ENCODE results near the gene PITX3. TPM values are rescaled to one million over a fixed set of nuclear protein-coding genes. Genes with fewer than 3 reads are reported as not detected.
"Not testable (repeated sequence)": the region's sequence is repeated elsewhere in the genome, so short reads cannot be mapped to it uniquely, and the experiment has no call there.

PITX3 gene
- total and polyA plus RNA-seq, 4 donors, result 0.14 to 1.6 (median 0.22) TPM; not detected in 1

GRCh38 chr10:102191956-102192355, 49.4 kb downstream of the PITX3 start:
- Histone ChIP-seq H3K36me3 (ENCODE audit: control insufficient read depth, insufficient read depth, low read length) (no peaks in the 10 kb centered on the region), H3K4me3 (ENCODE audit: low read depth, low read length) (no peak overlapping the region), H3K27me3 (ENCODE audit: control insufficient read depth, insufficient read depth, low read length) (no peaks in the 10 kb centered on the region), H3K9me3 (ENCODE audit: control insufficient read depth, insufficient read depth, low read length) (no peaks in the 10 kb centered on the region), H3K27ac (ENCODE audit: low read depth, low read length) (no peak overlapping the region), H3K4me1 (ENCODE audit: control insufficient read depth, insufficient read depth, low read length) (no peaks in the 10 kb centered on the region)
- no peak for DNase-seq (ENCODE audit: low read depth in 4 of 6, low spot score in 6 of 6)
- 100% methylated on average over 5 of the region's 7 CpGs for WGBS (ENCODE audit: insufficient coverage)

- H3K4me3 ChIP-seq (ENCODE audit: low read depth, low read length), result not testable (repeated sequence)
- 91% methylated on average over 5 of the region's 7 CpGs for WGBS (ENCODE audit: insufficient coverage)
Measured at GRCh38 chr10:102188941-102189898, 52.1 kb downstream of the PITX3 start.

DNA sequence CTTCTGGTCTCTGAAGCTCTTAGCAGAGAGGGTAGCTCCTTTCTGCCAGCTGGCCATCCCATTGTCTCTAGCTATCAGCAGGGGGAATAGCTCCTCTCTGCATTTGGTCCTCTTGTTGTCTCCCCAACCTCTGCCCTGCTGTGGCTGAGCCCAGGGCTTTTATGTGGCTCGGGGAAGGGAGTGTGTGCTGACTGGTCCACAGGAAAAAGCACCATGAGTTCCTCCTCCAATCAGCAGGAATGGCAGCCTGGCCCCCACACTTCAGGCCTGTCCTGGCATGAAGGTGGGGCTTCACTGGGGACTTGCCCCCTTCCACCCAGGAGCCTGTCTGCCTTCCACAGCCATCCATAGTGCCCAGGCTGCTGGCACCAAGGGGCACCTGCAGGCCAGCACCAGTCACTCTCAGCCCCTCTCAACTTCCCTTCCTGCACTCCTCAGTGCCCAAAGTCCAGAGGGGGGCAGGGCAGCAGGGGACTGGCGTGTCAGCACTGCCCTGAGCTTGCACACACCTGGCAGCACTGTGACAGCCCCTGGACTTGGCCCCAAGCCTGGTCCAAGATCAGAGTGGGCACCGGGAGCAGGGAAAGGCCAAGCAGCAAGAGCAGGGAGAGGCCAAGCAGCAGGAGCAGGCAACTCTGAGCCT, 52.9 kb downstream of the PITX3 start:
- 66% methylated on average over 3 of the region's 3 CpGs for WGBS (ENCODE audit: insufficient coverage)
- Histone ChIP-seq H3K27me3 (ENCODE audit: control insufficient read depth, insufficient read depth, low read length) (no peaks in the 10 kb centered on the region), H3K27ac (ENCODE audit: low read depth, low read length) (no peak overlapping the region), H3K36me3 (ENCODE audit: control insufficient read depth, insufficient read depth, low read length) (no peaks in the 10 kb centered on the region), H3K9me3 (ENCODE audit: control insufficient read depth, insufficient read depth, low read length) (no peaks in the 10 kb centered on the region), H3K4me3 (ENCODE audit: low read depth, low read length) (no peak overlapping the region), H3K4me1 (ENCODE audit: control insufficient read depth, insufficient read depth, low read length) (no peaks in the 10 kb centered on the region)
- no peak for DNase-seq (ENCODE audit: low read depth in 4 of 6, low spot score in 6 of 6)

More at GRCh38 chr10:102188941-102189898, 52.1 kb downstream of the PITX3 start:
- not testable (repeated sequence) for H3K9me3 ChIP-seq (ENCODE audit: control insufficient read depth, insufficient read depth, low read length); DNase-seq (ENCODE audit: low read depth in 4 of 6, low spot score in 6 of 6); H3K27ac ChIP-seq (ENCODE audit: low read depth, low read length); H3K4me1 ChIP-seq (ENCODE audit: control insufficient read depth, insufficient read depth, low read length); H3K27me3 ChIP-seq (ENCODE audit: control insufficient read depth, insufficient read depth, low read length); H3K36me3 ChIP-seq (ENCODE audit: control insufficient read depth, insufficient read depth, low read length)

DNA sequence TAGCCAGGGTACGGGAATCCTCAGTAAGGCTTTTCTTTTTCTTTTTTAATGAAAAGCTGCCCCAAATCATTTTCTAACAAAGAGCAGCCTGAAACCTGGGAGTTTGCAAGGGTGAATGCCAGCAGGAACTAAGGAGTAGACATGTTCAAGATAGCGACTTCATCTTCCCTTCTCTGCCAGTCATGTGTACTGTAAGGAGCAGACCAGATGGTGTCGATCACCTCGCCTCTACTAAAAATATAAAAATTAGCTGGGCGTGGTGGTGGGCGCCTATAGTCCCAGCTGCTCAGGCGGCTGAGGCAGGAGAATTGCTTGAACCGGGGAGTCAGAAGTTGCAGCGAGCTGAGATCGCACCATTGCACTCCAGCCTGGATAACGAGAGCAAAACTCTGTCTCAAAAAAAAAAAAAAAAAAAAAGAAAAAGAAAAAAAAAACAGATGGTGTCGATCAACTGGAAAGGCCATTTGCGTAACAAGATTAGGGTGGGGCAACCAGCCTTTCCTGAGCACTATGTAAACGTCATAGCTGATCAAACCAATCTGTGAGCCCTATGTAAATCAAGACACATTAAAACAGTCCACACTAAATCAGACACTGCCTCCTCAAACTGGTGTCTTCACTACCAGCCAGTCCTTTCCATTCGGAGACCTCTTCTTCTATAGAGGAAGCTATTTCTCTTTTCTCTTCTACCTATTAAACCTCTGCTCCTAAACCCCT, 55.3 kb downstream of the PITX3 start:
- no peak for DNase-seq (ENCODE audit: low read depth in 4 of 6, low spot score in 6 of 6)

DNA sequence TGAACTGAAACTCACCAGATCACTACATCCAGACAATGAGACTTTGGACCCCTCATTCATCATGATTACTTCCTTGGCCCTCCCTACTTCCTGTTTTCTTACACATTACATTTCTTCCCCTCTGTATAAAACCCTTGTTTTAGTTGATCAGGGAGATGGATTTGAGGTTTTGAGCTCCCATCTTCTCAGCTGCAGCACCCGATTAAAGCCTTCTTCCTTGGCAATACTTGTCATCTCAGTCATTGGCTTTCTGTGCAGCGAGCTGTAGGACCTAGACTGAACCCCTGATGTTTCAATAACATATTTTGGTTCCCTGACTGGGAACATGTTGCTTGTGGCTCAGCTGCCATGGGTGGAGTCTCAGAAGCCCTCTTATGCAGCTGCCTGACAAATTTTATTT, 56.0 kb downstream of the PITX3 start:
- Histone ChIP-seq H3K4me1 (ENCODE audit: control insufficient read depth, insufficient read depth, low read length) (no peaks in the 10 kb centered on the region), H3K9me3 (ENCODE audit: control insufficient read depth, insufficient read depth, low read length) (no peaks in the 10 kb centered on the region), H3K27ac (ENCODE audit: low read depth, low read length) (no peak overlapping the region), H3K36me3 (ENCODE audit: control insufficient read depth, insufficient read depth, low read length) (no peaks in the 10 kb centered on the region), H3K4me3 (ENCODE audit: low read depth, low read length) (no peak overlapping the region), H3K27me3 (ENCODE audit: control insufficient read depth, insufficient read depth, low read length) (no peaks in the 10 kb centered on the region)
- DNase-seq (ENCODE audit: low read depth in 4 of 6, low spot score in 6 of 6), result no peak
- 33% methylated on average over 1 of the region's 2 CpGs for WGBS (ENCODE audit: insufficient coverage)

More for the DNA sequence above, 55.3 kb downstream of the PITX3 start:
- Histone ChIP-seq H3K4me3 (ENCODE audit: low read depth, low read length) (no peak overlapping the region), H3K36me3 (ENCODE audit: control insufficient read depth, insufficient read depth, low read length) (no peaks in the 10 kb centered on the region), H3K4me1 (ENCODE audit: control insufficient read depth, insufficient read depth, low read length) (no peaks in the 10 kb centered on the region), H3K27ac (ENCODE audit: low read depth, low read length) (no peak overlapping the region), H3K9me3 (ENCODE audit: control insufficient read depth, insufficient read depth, low read length) (no peaks in the 10 kb centered on the region), H3K27me3 (ENCODE audit: control insufficient read depth, insufficient read depth, low read length) (no peaks in the 10 kb centered on the region)
- WGBS (ENCODE audit: insufficient coverage), result 53% methylated on average over 3 of the region's 15 CpGs

- no peaks in the 10 kb centered on the region for H3K4me1 ChIP-seq (ENCODE audit: control insufficient read depth, insufficient read depth, low read length)
- 83% methylated on average over 1 of the region's 2 CpGs for WGBS (ENCODE audit: insufficient coverage)
- no peaks in the 10 kb centered on the region for H3K36me3 ChIP-seq (ENCODE audit: control insufficient read depth, insufficient read depth, low read length)
- H3K4me3 ChIP-seq (ENCODE audit: low read depth, low read length), result no peak overlapping the region
- no peak overlapping the region for H3K27ac ChIP-seq (ENCODE audit: low read depth, low read length)
- H3K27me3 ChIP-seq (ENCODE audit: control insufficient read depth, insufficient read depth, low read length), result no peaks in the 10 kb centered on the region
- H3K9me3 ChIP-seq (ENCODE audit: control insufficient read depth, insufficient read depth, low read length), result no peaks in the 10 kb centered on the region
- no peak for DNase-seq (ENCODE audit: low read depth in 4 of 6, low spot score in 6 of 6)
Measured at GRCh38 chr10:102184606-102185005, 56.7 kb downstream of the PITX3 start.

Other genes with a start within 250 kb of the PITX3 start
- 10 to 100 TPM; 14.0 to 21.1 TPM for gene ARMH3, start 185.3 kb downstream of the PITX3 start, total RNA-seq
- 10 to 100 TPM; 20.5 to 25.1 TPM for gene ARMH3, start 185.3 kb downstream of the PITX3 start, polyA plus RNA-seq (ENCODE audit: insufficient read length in 2 of 2)
- 10 to 100 TPM; 12.2 to 18.3 TPM for gene HPS6, start 176.2 kb downstream of the PITX3 start, total RNA-seq
- gene HPS6, start 176.2 kb downstream of the PITX3 start, polyA plus RNA-seq (ENCODE audit: insufficient read length in 2 of 2), result 10 to 100 TPM; 12.7 to 12.9 TPM
- gene LDB1, start 121.1 kb downstream of the PITX3 start, total RNA-seq, result 10 to 100 TPM; 40.4 to 84.9 TPM
- 100 to 1,000 TPM in 1 of 2 donors, 10 to 100 TPM in 1; 95.7 to 102 TPM for gene LDB1, start 121.1 kb downstream of the PITX3 start, polyA plus RNA-seq (ENCODE audit: insufficient read length in 2 of 2)
- 10 to 100 TPM in 1 of 2 donors, 1 to 10 TPM in 1; 9.9 to 13.8 TPM for gene PPRC1, start 108.5 kb downstream of the PITX3 start, total RNA-seq
- gene PPRC1, start 108.5 kb downstream of the PITX3 start, polyA plus RNA-seq (ENCODE audit: insufficient read length in 2 of 2), result 10 to 100 TPM; 23.6 to 30.0 TPM
- gene NOLC1, start 89.1 kb downstream of the PITX3 start, total RNA-seq, result 10 to 100 TPM; 36.1 to 45.3 TPM
- gene NOLC1, start 89.1 kb downstream of the PITX3 start, polyA plus RNA-seq (ENCODE audit: insufficient read length in 2 of 2), result 100 to 1,000 TPM in 1 of 2 donors, 10 to 100 TPM in 1; 92.0 to 103 TPM
- under 1 TPM; 0.40 to 0.50 TPM for gene ELOVL3, start 15.2 kb downstream of the PITX3 start, total RNA-seq
- gene ELOVL3, start 15.2 kb downstream of the PITX3 start, polyA plus RNA-seq (ENCODE audit: insufficient read length in 2 of 2), result under 1 TPM in 1 of 2 donors, not detected in 1; 0.42 TPM
- gene GBF1, start 4.0 kb upstream of the PITX3 start, total RNA-seq, result 10 to 100 TPM; 29.0 to 35.5 TPM
- 10 to 100 TPM; 59.1 to 60.4 TPM for gene GBF1, start 4.0 kb upstream of the PITX3 start, polyA plus RNA-seq (ENCODE audit: insufficient read length in 2 of 2)
- 10 to 100 TPM in 1 of 2 donors, 1 to 10 TPM in 1; 6.4 to 16.6 TPM for gene NFKB2, start 154.2 kb upstream of the PITX3 start, total RNA-seq
- 10 to 100 TPM in 1 of 2 donors, 1 to 10 TPM in 1; 9.1 to 15.4 TPM for gene NFKB2, start 154.2 kb upstream of the PITX3 start, polyA plus RNA-seq (ENCODE audit: insufficient read length in 2 of 2)
- gene PSD, start 177.3 kb upstream of the PITX3 start, total RNA-seq, result 10 to 100 TPM; 32.7 to 39.6 TPM
- 100 to 1,000 TPM; 132 to 151 TPM for gene PSD, start 177.3 kb upstream of the PITX3 start, polyA plus RNA-seq (ENCODE audit: insufficient read length in 2 of 2)
- 10 to 100 TPM; 10.0 to 14.7 TPM for gene FBXL15, start 179.3 kb upstream of the PITX3 start, total RNA-seq
- gene FBXL15, start 179.3 kb upstream of the PITX3 start, polyA plus RNA-seq (ENCODE audit: insufficient read length in 2 of 2), result 10 to 100 TPM; 33.9 to 35.2 TPM
- 100 to 1,000 TPM in 1 of 2 donors, 10 to 100 TPM in 1; 87.2 to 120 TPM for gene CUEDC2, start 191.1 kb upstream of the PITX3 start, total RNA-seq
- 100 to 1,000 TPM; 154 to 168 TPM for gene CUEDC2, start 191.1 kb upstream of the PITX3 start, polyA plus RNA-seq (ENCODE audit: insufficient read length in 2 of 2)
- under 1 TPM in 1 of 2 donors, not detected in 1; 0.28 TPM for gene C10orf95, start 210.0 kb upstream of the PITX3 start, total RNA-seq
- gene C10orf95, start 210.0 kb upstream of the PITX3 start, polyA plus RNA-seq (ENCODE audit: insufficient read length in 2 of 2), result 1 to 10 TPM in 1 of 2 donors, under 1 TPM in 1; 0.95 to 1.7 TPM